Neural cell (in vitro differentiated cells): Measurements from ENCODE around the gene MOCS1. TPM values are rescaled to one million over a fixed set of nuclear protein-coding genes. Genes with fewer than 3 reads are reported as not detected.

ENCODE experiments used
- H2AFZ ChIP-seq: fragments of 200-600, 300-800 bp; sonication (generic), shearing (Covaris generic); 2 replicates; pipeline ENCODE4 v1.6.0; 2014; ENCODE audit warnings: low read depth, mild to moderate bottlenecking, antibody characterized with exemption, low read length, moderate library complexity
- H3F3A ChIP-seq: fragments of 200-600 bp; shearing (Covaris generic); 2 replicates; pipeline ENCODE4 v1.6.1; 2016; ENCODE audit warnings: mild to moderate bottlenecking, moderate library complexity, mixed read lengths, antibody characterized with exemption, low read length; ENCODE audit not compliant: insufficient read depth, poor library complexity, severe bottlenecking
- H3K27ac ChIP-seq: fragments of 200-600, 300-800 bp; sonication (generic), shearing (Covaris generic); 2 replicates; pipeline ENCODE4 v1.5.1; 2014; ENCODE audit warnings: mild to moderate bottlenecking, low read length, moderate library complexity
- H3K27me3 ChIP-seq: fragments of 300-800, 200-600 bp; sonication (generic), shearing (Covaris generic); 2 replicates; pipeline ENCODE4 v1.6.0; 2014; ENCODE audit warnings: mild to moderate bottlenecking, low read depth, low read length, moderate library complexity; ENCODE audit not compliant: insufficient read depth
- H3K36me3 ChIP-seq: fragments of 300-800, 200-600 bp; sonication (generic), shearing (Covaris generic); 2 replicates; pipeline ENCODE4 v1.5.1; 2014; ENCODE audit warnings: mild to moderate bottlenecking, antibody characterized with exemption, low read length, moderate library complexity; ENCODE audit not compliant: insufficient read depth
- H3K4me2 ChIP-seq: fragments of 300-800, 200-600 bp; sonication (generic), shearing (Covaris generic); 2 replicates; pipeline ENCODE4 v1.6.0; 2014; ENCODE audit warnings: mild to moderate bottlenecking, low read length
- H3K4me3 ChIP-seq: fragments of 300-800, 200-600 bp; sonication (generic), shearing (Covaris generic); 2 replicates; pipeline ENCODE4 v1.5.1; 2014; ENCODE audit warnings: mild to moderate bottlenecking, low read length, moderate library complexity
- H3K79me2 ChIP-seq: fragments of 200-600 bp; shearing (Covaris generic); replicated peaks from 2 replicates; pipeline ENCODE4 v1.6.0; 2014; ENCODE audit warnings: mild to moderate bottlenecking, low read length, moderate library complexity; ENCODE audit not compliant: insufficient read depth
- H3K9ac ChIP-seq: fragments of 300-800, 200-600 bp; sonication (generic), shearing (Covaris generic); 2 replicates; pipeline ENCODE4 v1.6.1; 2016; ENCODE audit warnings: mild to moderate bottlenecking, low read length, mixed read lengths
- H3K9me2 ChIP-seq: fragments of 200-600 bp; shearing (Covaris generic); 2 replicates; pipeline ENCODE4 v1.6.1; 2016; ENCODE audit warnings: mild to moderate bottlenecking, low read length, mixed read lengths; ENCODE audit not compliant: insufficient read depth
- H3K9me3 ChIP-seq: fragments of 200-600, 300-800 bp; sonication (generic), shearing (Covaris generic); 2 replicates; pipeline ENCODE4 v1.6.1; 2016; ENCODE audit warnings: mild to moderate bottlenecking, mixed run types, low read length, moderate library complexity, mixed read lengths
- H4K20me1 ChIP-seq: fragments of 200-600 bp; shearing (Covaris generic); 2 replicates; pipeline ENCODE4 v1.6.1; 2016; ENCODE audit warnings: mild to moderate bottlenecking, mixed run types; ENCODE audit not compliant: insufficient read depth
- EP300 ChIP-seq: fragments of 450-650 bp; conservative IDR thresholded peaks from 2 replicates; pipeline ENCODE4 v1.6.1; 2014; ENCODE audit warnings: antibody characterized with exemption, mild to moderate bottlenecking, moderate library complexity; ENCODE audit not compliant: poor library complexity, severe bottlenecking
- EZH2 ChIP-seq: fragments of 200-600, 300-800 bp; shearing (Covaris generic), sonication (generic); IDR thresholded peaks from 2 replicates; pipeline ENCODE4 v1.6.1; 2014; ENCODE audit warnings: antibody characterized with exemption, low read length, borderline replicate concordance, mild to moderate bottlenecking; ENCODE audit not compliant: insufficient read depth, poor library complexity, severe bottlenecking
- MXI1 ChIP-seq: fragments of 450-650 bp; conservative IDR thresholded peaks from 2 replicates; pipeline ENCODE4 v1.6.1; 2014; ENCODE audit warnings: antibody characterized with exemption, mild to moderate bottlenecking; ENCODE audit not compliant: poor library complexity, severe bottlenecking
- POLR2AphosphoS5 ChIP-seq: IDR thresholded peaks from 2 replicates; pipeline ENCODE4 v1.6.1; 2012
- RAD21 ChIP-seq: fragments of 450-650 bp; conservative IDR thresholded peaks from 2 replicates; pipeline ENCODE4 v1.6.1; 2014; ENCODE audit warnings: antibody characterized with exemption, mild to moderate bottlenecking, moderate library complexity
- REST ChIP-seq: IDR thresholded peaks from 2 replicates; pipeline ENCODE4 v1.6.1; 2012; ENCODE audit warnings: borderline replicate concordance
- SMC3 ChIP-seq: fragments of 450-650 bp; conservative IDR thresholded peaks from 2 replicates; pipeline ENCODE4 v1.6.1; 2014; ENCODE audit warnings: antibody characterized with exemption, mild to moderate bottlenecking, moderate library complexity; ENCODE audit not compliant: poor library complexity
- TAF1 ChIP-seq: IDR thresholded peaks from 2 replicates; pipeline ENCODE4 v1.6.1; 2012; ENCODE audit warnings: low read depth
- polyA plus RNA-seq: library from polyadenylated mRNA; depleted of rRNA; stranded (reverse); fragments of >200 nt; gene quantifications from 2 replicates; pipeline ENCODE4 v1.2.3, GENCODE V29; 2014
- TF ChIP-seq, protein P1 (sequence below): fragments of 450-650 bp; IDR thresholded peaks from 2 replicates; pipeline ENCODE4 v1.5.1; 2014; ENCODE audit warnings: antibody characterized with exemption, mild to moderate bottlenecking, moderate library complexity; ENCODE audit not compliant: poor library complexity, severe bottlenecking

MOCS1 gene
- polyA plus RNA-seq, 1 donor from 2014 or later, result 4.6 TPM

GRCh38 chr6:39933669-39934130, 562 bp downstream of the MOCS1 start:
- Histone ChIP-seq H3K27ac (no peak overlapping the region), H4K20me1 (no peaks in the 10 kb centered on the region), H3F3A (no peaks in the 10 kb centered on the region), H3K4me2 (peak overlapping the region; percentile 46), H3K9me3 (no peaks in the 10 kb centered on the region), H3K27me3 (no peaks in the 10 kb centered on the region), H3K4me3 (peak overlapping the region; percentile 96), H2AFZ (peak overlapping the region; percentile 87), H3K79me2 (no peaks in the 10 kb centered on the region), H3K9me2 (no peaks in the 10 kb centered on the region), H3K36me3 (no peaks in the 10 kb centered on the region), H3K9ac (peak overlapping the region; percentile 73)
- TF ChIP-seq EZH2 (no peak), REST (no peak), POLR2AphosphoS5 (peak; percentile 9), MXI1 (no peak)

DNA sequence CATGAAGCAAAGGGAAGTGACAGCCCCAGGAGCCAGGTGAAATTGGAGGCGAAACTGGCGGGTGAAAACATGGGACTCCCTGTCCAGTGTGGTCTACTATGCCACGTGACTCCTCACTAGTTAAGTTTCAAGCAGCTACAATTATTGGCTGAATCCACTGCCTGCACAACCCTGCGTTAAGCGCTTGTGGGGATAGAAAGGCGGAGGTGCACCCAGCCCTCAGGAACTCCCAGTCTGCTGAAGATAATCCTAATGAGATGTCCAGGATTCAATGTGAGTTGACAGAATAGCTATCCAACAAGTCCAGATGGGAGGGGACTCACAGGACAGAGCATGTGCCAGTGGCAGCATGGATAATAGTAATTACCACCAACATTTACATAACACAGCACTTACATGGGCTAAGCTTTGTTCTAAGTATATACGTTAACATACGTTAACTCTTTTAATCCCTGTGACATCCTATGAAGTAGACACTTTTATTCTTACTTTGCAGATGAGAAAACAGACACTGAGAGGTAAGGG, 1.8 kb downstream of the MOCS1 start:
- Histone ChIP-seq H3K4me2 (no peak overlapping the region), H3K4me3 (no peak overlapping the region), H3K9ac (no peak overlapping the region)

DNA sequence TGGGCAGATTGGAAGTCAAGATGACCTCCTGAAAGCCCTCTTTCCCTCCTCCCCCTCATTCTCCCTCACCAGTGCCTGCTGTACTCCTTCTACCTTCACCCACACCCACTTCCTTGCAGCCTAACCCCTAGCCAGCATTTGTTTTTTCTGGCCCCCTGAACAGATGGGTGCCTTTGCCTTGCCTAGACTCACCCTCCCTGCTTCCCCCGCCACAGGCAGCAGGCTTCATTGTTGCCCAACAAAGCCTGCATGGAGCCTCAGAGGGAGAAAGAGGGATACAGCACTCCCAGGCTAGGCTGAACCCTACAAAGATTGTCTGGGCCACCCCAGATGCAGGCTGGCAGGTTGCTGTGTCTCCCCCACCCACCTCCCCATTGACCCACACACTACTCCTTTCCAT, 2.7 kb downstream of the MOCS1 start:
- Histone ChIP-seq H3K4me3 (no peak overlapping the region), H3K27ac (no peak overlapping the region), H3K27me3 (no peaks in the 10 kb centered on the region), H3K9me2 (no peaks in the 10 kb centered on the region), H3K79me2 (no peaks in the 10 kb centered on the region), H3K9ac (no peak overlapping the region), H3K36me3 (no peaks in the 10 kb centered on the region), H4K20me1 (no peaks in the 10 kb centered on the region), H3K9me3 (no peaks in the 10 kb centered on the region), H3F3A (no peaks in the 10 kb centered on the region), H3K4me2 (no peak overlapping the region), H2AFZ (no peak overlapping the region)
- TF ChIP-seq SMC3, result no peak
- TF ChIP-seq EZH2, result no peak
- no peak for TF ChIP-seq TAF1
- TF ChIP-seq MXI1, result no peak
- no peak for TF ChIP-seq REST
- TF ChIP-seq, protein P1, sequence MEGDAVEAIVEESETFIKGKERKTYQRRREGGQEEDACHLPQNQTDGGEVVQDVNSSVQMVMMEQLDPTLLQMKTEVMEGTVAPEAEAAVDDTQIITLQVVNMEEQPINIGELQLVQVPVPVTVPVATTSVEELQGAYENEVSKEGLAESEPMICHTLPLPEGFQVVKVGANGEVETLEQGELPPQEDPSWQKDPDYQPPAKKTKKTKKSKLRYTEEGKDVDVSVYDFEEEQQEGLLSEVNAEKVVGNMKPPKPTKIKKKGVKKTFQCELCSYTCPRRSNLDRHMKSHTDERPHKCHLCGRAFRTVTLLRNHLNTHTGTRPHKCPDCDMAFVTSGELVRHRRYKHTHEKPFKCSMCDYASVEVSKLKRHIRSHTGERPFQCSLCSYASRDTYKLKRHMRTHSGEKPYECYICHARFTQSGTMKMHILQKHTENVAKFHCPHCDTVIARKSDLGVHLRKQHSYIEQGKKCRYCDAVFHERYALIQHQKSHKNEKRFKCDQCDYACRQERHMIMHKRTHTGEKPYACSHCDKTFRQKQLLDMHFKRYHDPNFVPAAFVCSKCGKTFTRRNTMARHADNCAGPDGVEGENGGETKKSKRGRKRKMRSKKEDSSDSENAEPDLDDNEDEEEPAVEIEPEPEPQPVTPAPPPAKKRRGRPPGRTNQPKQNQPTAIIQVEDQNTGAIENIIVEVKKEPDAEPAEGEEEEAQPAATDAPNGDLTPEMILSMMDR, result no peak
- TF ChIP-seq POLR2AphosphoS5, result no peak
- no peak for TF ChIP-seq RAD21
- no peak for TF ChIP-seq EP300

More for the DNA sequence above, 1.8 kb downstream of the MOCS1 start:
- no peaks in the 10 kb centered on the region for H3K27me3 ChIP-seq
- H4K20me1 ChIP-seq, result no peaks in the 10 kb centered on the region
- TF ChIP-seq TAF1 (no peak), EZH2 (no peak)
- H3K9me3 ChIP-seq, result no peaks in the 10 kb centered on the region
- no peaks in the 10 kb centered on the region for H3F3A ChIP-seq
- no peak overlapping the region for H3K27ac ChIP-seq
- no peaks in the 10 kb centered on the region for H3K9me2 ChIP-seq
- no peaks in the 10 kb centered on the region for H3K36me3 ChIP-seq
- H3K79me2 ChIP-seq, result no peaks in the 10 kb centered on the region
- H2AFZ ChIP-seq, result no peak overlapping the region
